K562 (cell line): Measurements from ENCODE around the gene POLR3GL. TPM values are rescaled to one million over a fixed set of nuclear protein-coding genes. Genes with fewer than 3 reads are reported as not detected.

Source experiments
- CBFA2T3 ChIP-seq: fragments of 450-650 bp; IDR thresholded peaks from 2 replicates; pipeline ENCODE4 v1.6.1; 2017
- CBX3 ChIP-seq, 2 experiments: IDR thresholded peaks; 1 replicate in 1 of 2; 2 replicates in 1 of 2; pipeline ENCODE4 v1.6.1; 2012; ENCODE audit warnings: inconsistent platforms in 2 of 2, low read length in 2 of 2, borderline replicate concordance in 1 of 2, control low read depth in 1 of 2
- CXXC5 ChIP-seq: fragments of 250-450 bp; sonication (Bioruptor Pico); IDR thresholded peaks from 2 replicates; pipeline ENCODE4 v1.8.0; 2022; ENCODE audit warnings: inconsistent platforms, mild to moderate bottlenecking, moderate library complexity
- HNRNPH1 ChIP-seq: fragments of 200-400 bp; formaldehyde crosslinking; optimal IDR thresholded peaks from 2 replicates; pipeline ENCODE3; 2017; ENCODE audit warnings: low read depth, mild to moderate bottlenecking, low read length, moderate library complexity
- ILF3 ChIP-seq: fragments of 450-650 bp; IDR thresholded peaks from 2 replicates; pipeline ENCODE4 v1.6.1; 2018; ENCODE audit warnings: antibody characterized with exemption, mild to moderate bottlenecking, moderate library complexity, borderline replicate concordance
- MBD2 ChIP-seq: sonication (generic); IDR thresholded peaks from 2 replicates; pipeline ENCODE4 v1.6.1; 2016; ENCODE audit warnings: low read depth, borderline replicate concordance
- NFXL1 ChIP-seq: fragments of 450-650 bp; formaldehyde crosslinking; IDR thresholded peaks from 2 replicates; pipeline ENCODE4 v1.4.0; 2021; ENCODE audit warnings: mild to moderate bottlenecking
- SIN3A ChIP-seq, 2 experiments: fragments of 150-350 bp in 1 of 2; IDR thresholded peaks; 2 replicates each; pipeline ENCODE4 v1.6.1; 2011 to 2016; ENCODE audit warnings: borderline replicate concordance in 2 of 2, low read depth in 2 of 2, low read length in 2 of 2, mild to moderate bottlenecking in 2 of 2, moderate library complexity in 2 of 2; ENCODE audit not compliant: control insufficient read depth in 1 of 2
- TCFL5 ChIP-seq: fragments of 250-450 bp; sonication (Bioruptor Pico); conservative IDR thresholded peaks from 2 replicates; pipeline ENCODE4 v1.6.1; 2021; ENCODE audit warnings: mild to moderate bottlenecking, moderate library complexity, matching md5 sums
- THAP12 ChIP-seq: fragments of 250-450 bp; sonication (Bioruptor Pico); IDR thresholded peaks from 2 replicates; pipeline ENCODE4 v1.9.0; 2021; ENCODE audit warnings: mild to moderate bottlenecking, inconsistent platforms
- U2AF2 ChIP-seq: fragments of 200-400 bp; formaldehyde crosslinking; optimal IDR thresholded peaks from 2 replicates; pipeline ENCODE3; 2017; ENCODE audit warnings: low read depth, mild to moderate bottlenecking, low read length
- ZBTB17 ChIP-seq: fragments of 450-650 bp; formaldehyde crosslinking; IDR thresholded peaks from 2 replicates; pipeline ENCODE4 v1.4.0; 2020; ENCODE audit warnings: mild to moderate bottlenecking
- ZBTB9 ChIP-seq: fragments of 450-650 bp; formaldehyde crosslinking; IDR thresholded peaks from 2 replicates; pipeline ENCODE4 v1.4.0; 2020; ENCODE audit warnings: mild to moderate bottlenecking, moderate library complexity
- ZNF140 ChIP-seq: fragments of 250-450 bp; sonication (Bioruptor Pico); IDR thresholded peaks from 2 replicates; pipeline ENCODE4 v1.8.0; 2021; ENCODE audit warnings: moderate library complexity, mild to moderate bottlenecking, inconsistent platforms
- ZNF253 ChIP-seq: fragments of 250-450 bp; sonication (Bioruptor Pico); conservative IDR thresholded peaks from 2 replicates; pipeline ENCODE4 v1.6.1; 2021; ENCODE audit warnings: mild to moderate bottlenecking
- polyA plus RNA-seq, 8 experiments: library from polyadenylated mRNA; depleted of rRNA in 4 of 8; stranded (reverse) in 5 of 8; unstranded in 3 of 8; fragments of >200 nt; fragmentation: Nextera tagmentation in 2 of 8; fragmentation: Illumina TruSeq in 1 of 8; extraction: Ambion mirVana in 2 of 8; extraction: Trizol in 1 of 8; gene quantifications; 2 replicates each; pipeline versions ENCODE4 v1.2.1 to v1.2.3, GENCODE V29; 2011 to 2014; ENCODE audit warnings: inconsistent platforms in 1 of 8, missing spikeins in 1 of 8
- total RNA-seq, 7 experiments: library from RNA; depleted of rRNA in 6 of 7; stranded (reverse); fragments of >200 nt in 6 of 7; fragmentation: Illumina TruSeq in 2 of 7; extraction: Trizol in 2 of 7; gene quantifications; 2 replicates each; pipeline versions ENCODE4 v1.2.1 to v1.2.3, GENCODE V29; 2011 to 2021; ENCODE audit warnings: low replicate concordance in 1 of 7
- TF ChIP-seq, protein P1 (sequence below): fragments of 250-450 bp; sonication (Bioruptor Pico); IDR thresholded peaks from 2 replicates; pipeline ENCODE4 v1.4.0; 2020

POLR3GL gene
- total and polyA plus RNA-seq, 9 of the 15 experiments (the other 6 are each of a cell fraction or from before 2014, with no cell fraction given): 14.6 to 48.4 (median 38.2) TPM

- no peak; the same call in 1 of the 2 replicates for TF ChIP-seq ZBTB9 (CRISPR knock-in tag)
- no peak for TF ChIP-seq ILF3
- TF ChIP-seq NFXL1 (CRISPR knock-in tag): no peak
- peak; percentile 86 for TF ChIP-seq CXXC5
- TF ChIP-seq, protein P1, sequence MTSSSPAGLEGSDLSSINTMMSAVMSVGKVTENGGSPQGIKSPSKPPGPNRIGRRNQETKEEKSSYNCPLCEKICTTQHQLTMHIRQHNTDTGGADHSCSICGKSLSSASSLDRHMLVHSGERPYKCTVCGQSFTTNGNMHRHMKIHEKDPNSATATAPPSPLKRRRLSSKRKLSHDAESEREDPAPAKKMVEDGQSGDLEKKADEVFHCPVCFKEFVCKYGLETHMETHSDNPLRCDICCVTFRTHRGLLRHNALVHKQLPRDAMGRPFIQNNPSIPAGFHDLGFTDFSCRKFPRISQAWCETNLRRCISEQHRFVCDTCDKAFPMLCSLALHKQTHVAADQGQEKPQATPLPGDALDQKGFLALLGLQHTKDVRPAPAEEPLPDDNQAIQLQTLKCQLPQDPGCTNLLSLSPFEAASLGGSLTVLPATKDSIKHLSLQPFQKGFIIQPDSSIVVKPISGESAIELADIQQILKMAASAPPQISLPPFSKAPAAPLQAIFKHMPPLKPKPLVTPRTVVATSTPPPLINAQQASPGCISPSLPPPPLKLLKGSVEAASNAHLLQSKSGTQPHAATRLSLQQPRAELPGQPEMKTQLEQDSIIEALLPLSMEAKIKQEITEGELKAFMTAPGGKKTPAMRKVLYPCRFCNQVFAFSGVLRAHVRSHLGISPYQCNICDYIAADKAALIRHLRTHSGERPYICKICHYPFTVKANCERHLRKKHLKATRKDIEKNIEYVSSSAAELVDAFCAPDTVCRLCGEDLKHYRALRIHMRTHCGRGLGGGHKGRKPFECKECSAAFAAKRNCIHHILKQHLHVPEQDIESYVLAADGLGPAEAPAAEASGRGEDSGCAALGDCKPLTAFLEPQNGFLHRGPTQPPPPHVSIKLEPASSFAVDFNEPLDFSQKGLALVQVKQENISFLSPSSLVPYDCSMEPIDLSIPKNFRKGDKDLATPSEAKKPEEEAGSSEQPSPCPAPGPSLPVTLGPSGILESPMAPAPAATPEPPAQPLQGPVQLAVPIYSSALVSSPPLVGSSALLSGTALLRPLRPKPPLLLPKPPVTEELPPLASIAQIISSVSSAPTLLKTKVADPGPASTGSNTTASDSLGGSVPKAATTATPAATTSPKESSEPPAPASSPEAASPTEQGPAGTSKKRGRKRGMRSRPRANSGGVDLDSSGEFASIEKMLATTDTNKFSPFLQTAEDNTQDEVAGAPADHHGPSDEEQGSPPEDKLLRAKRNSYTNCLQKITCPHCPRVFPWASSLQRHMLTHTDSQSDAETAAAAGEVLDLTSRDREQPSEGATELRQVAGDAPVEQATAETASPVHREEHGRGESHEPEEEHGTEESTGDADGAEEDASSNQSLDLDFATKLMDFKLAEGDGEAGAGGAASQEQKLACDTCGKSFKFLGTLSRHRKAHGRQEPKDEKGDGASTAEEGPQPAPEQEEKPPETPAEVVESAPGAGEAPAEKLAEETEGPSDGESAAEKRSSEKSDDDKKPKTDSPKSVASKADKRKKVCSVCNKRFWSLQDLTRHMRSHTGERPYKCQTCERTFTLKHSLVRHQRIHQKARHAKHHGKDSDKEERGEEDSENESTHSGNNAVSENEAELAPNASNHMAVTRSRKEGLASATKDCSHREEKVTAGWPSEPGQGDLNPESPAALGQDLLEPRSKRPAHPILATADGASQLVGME (CRISPR knock-in tag): no peak
- TF ChIP-seq HNRNPH1: no peak
- no peak for TF ChIP-seq ZNF253 (CRISPR knock-in tag)
- peak; percentile 94 for TF ChIP-seq MBD2
- TF ChIP-seq ZBTB17: no peak; the same call in 1 of the 2 replicates
- TF ChIP-seq U2AF2: no peak
- no peak; the same call in 1 of the 2 replicates for TF ChIP-seq CBFA2T3
- TF ChIP-seq TCFL5: no peak
- TF ChIP-seq CBX3 (IDR thresholded peaks at IDR 0.05; ENCODE audit: borderline replicate concordance in 1 of 2, low read length in 2 of 2): no peak; a peak in 1 of 3 replicates
- TF ChIP-seq SIN3A (IDR thresholded peaks at IDR 0.05; ENCODE audit: borderline replicate concordance in 2 of 2, control insufficient read depth in 1 of 2, low read depth in 2 of 2, low read length in 2 of 2): peak in 1 of 2 experiments; percentile 24; a peak in 1 of 4 replicates
- no peak for TF ChIP-seq ZNF140 (CRISPR knock-in tag)
- no peak for TF ChIP-seq THAP12
These were observed 37.2 kb upstream of the POLR3GL start, which contains the start of gene RBM8A (continued) for GRCh38 chr1:145927063-145927886.
